Measurements from ENCODE around the gene LIPC.

The LIPC gene

GRCh38 chr15:58551084-58551763 is 119.4 kb downstream of the LIPC start:
- no peak overlapping the region for H3K4me3 ChIP-seq
- no peak for TF ChIP-seq CTCF (IDR thresholded peaks at IDR 0.05)
- no peak for DNase-seq (ENCODE audit: low spot score)
- no peak overlapping the region for H3K27ac ChIP-seq

- Histone ChIP-seq H3K27ac (peak overlapping the region; percentile 5 to 69), H3K4me3 (peak overlapping the region; percentile 65)
- no peak for DNase-seq (ENCODE audit: low spot score)
- no peak for TF ChIP-seq CTCF (IDR thresholded peaks at IDR 0.05)
Measured at GRCh38 chr15:58551764-58552504, 120.1 kb downstream of the LIPC start.

- H3K27ac ChIP-seq = peak overlapping the region; percentile 5 to 69
- TF ChIP-seq CTCF (IDR thresholded peaks at IDR 0.05) = no peak
- no peak for DNase-seq (ENCODE audit: low spot score)
- H3K4me3 ChIP-seq = peak overlapping the region; percentile 65
Measured at GRCh38 chr15:58552505-58553364, 120.9 kb downstream of the LIPC start.

- TF ChIP-seq CTCF (IDR thresholded peaks at IDR 0.05) = no peak
- DNase-seq (ENCODE audit: low spot score) = no peak
- Histone ChIP-seq H3K27ac (no peak overlapping the region), H3K4me3 (no peak overlapping the region)
Measured at GRCh38 chr15:58553365-58553918, 121.7 kb downstream of the LIPC start.

- DNase-seq (ENCODE audit: low spot score) = no peak
- no peak for TF ChIP-seq CTCF (IDR thresholded peaks at IDR 0.05)
- Histone ChIP-seq H3K4me3 (no peak overlapping the region), H3K27ac (no peak overlapping the region)
Measured at GRCh38 chr15:58554758-58555157, 123.0 kb downstream of the LIPC start.

- TF ChIP-seq CTCF (IDR thresholded peaks at IDR 0.05) = no peak
- Histone ChIP-seq H3K27ac (no peak overlapping the region), H3K4me3 (no peak overlapping the region)
- DNase-seq (ENCODE audit: low spot score) = no peak
Measured at GRCh38 chr15:58555162-58556027, 123.6 kb downstream of the LIPC start.
